NB4 (cell line): ENCODE results near the gene PCNX2.

Experiments used
- CTCF ChIP-seq: IDR thresholded peaks from one replicate; pipeline ENCODE4 v1.5.1; 2012; ENCODE audit warnings: low read depth, low read length
- MAX ChIP-seq: IDR thresholded peaks from 2 replicates; pipeline ENCODE4 v1.6.1; 2011; ENCODE audit warnings: low read depth, low read length

- TF ChIP-seq MAX (no peak), CTCF (no peak)
Observed at GRCh38 chr1:232958067-232958466, 337.5 kb downstream of the PCNX2 start.
